ENCODE measurements around the gene CELSR1. TPM values are rescaled to one million over a fixed set of nuclear protein-coding genes. Genes with fewer than 3 reads are reported as not detected.

CELSR1 gene
- total RNA-seq, 1 donor from 2014 or later = 43.1 TPM

DNA sequence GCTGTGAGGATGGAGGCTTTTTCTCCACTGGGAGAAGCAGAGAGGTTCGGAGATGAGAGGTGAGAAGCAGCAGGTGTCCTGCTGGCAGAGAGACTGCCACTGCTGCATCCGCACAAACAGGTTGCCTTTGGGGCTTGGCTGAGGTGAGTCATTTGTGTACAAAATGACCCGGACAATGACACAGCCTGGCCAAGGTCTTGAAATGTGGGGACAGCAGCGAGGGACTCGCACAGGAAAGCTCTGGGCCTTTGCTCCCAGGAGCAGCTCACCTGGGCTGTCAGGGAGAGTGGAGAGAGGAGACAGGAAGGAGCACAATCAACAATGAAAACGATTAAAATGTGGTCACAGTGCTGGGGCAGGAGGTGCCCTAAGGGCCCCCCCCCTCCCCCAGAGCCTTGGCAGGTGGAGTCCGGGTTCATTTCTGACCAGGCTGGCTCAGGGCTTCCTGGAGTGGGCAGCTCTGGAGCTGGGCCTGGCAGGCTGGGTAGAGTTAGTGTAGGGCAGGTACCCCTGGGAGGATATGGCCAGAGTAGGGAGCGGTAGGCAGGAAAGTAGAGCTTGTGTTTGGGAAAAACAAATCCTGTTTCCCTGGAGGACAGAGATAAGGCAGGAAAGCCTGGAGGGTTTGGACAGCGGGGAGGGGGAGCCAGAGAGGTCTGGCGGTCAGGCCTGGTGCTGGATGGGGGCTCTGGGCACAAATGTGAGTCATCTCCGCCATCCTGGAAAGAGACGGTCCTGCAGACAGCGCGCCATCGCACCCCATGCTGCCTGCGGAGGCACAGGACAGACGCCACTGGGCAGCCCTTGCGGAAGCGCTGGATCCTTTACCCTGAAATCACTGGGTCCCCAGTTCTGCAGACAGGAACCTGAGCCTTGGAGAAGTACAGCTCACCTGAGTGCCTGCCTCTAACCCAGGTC, 37.8 kb upstream of the CELSR1 start:
- peak; percentile 16 to 91 for DNase-seq (ENCODE audit: low read depth in 2 of 2)

DNA sequence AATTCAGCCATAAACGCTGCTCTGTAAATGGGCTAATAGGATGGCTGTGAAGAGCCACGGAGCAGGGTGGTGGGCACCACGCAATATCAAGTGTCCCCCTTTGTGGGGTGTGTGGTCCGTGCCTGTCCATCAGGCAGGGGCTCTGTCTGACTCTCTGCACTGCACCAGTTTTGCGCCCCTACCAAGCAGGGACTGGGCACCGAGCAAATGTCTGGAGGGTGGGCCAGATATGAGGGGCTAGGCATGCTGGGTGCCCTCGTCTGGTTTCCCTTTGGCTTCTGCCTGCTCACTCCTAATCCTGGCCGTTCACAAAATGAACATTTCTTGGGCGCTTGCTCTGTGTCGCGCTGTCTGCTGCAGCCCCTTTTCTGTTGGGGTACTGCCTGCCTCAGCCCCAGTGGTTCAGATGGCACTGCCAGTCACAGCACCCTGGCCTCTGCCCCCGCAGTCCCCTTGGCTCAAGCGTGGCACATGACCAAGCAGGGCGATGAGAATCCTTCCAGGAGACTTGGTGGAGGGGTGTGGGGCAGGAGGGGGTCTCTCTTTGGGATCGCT, 37.1 kb upstream of the CELSR1 start:
- no peak for DNase-seq (ENCODE audit: low read depth in 2 of 2)

GRCh38 chr22:46573781-46574437, 36.5 kb upstream of the CELSR1 start:
- DNase-seq (ENCODE audit: low read depth in 2 of 2) = no peak

GRCh38 chr22:46572911-46573780, 35.7 kb upstream of the CELSR1 start:
- no peak for DNase-seq (ENCODE audit: low read depth in 2 of 2)

DNA sequence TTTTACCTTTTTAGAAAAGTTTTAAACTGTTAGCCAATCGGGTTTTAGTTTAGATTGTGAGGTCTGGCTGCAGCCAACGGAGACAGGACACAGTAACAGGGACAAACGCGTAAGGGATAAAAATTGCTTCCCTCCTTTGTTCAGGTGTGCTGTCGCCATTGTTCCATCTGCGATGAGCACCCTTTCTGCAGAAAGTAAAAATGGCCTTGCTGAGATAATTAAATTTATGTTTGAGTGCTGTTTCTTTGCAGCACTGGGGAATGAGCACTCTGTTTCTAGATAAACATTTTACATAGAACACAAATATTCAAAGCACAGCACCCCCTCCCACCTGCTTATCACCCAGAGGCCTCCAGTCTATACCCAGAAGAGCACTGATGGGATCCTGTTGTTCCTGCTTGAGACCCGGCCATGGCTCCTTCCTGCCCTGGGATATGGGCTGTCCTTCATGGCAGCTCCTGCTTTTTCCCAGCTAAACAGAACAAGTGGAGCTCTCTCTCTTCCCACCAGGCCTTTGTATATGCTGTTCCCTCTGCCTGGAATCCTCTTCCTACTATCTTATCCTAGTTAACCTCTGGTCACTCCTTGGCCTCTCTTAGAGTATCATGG, 34.3 kb upstream of the CELSR1 start:
- DNase-seq (ENCODE audit: low read depth in 2 of 2) = no peak

- DNase-seq (ENCODE audit: low read depth in 2 of 2) = no peak
Observed at GRCh38 chr22:46569848-46570695, 32.7 kb upstream of the CELSR1 start.

- no peak for DNase-seq (ENCODE audit: low read depth in 2 of 2)
Observed at GRCh38 chr22:46569055-46569847, 31.8 kb upstream of the CELSR1 start.

- DNase-seq (ENCODE audit: low read depth in 2 of 2) = no peak
Observed at GRCh38 chr22:46568102-46568809, 30.8 kb upstream of the CELSR1 start.

GRCh38 chr22:46567471-46567870, 30.1 kb upstream of the CELSR1 start:
- DNase-seq (ENCODE audit: low read depth in 2 of 2) = no peak

- no peak for DNase-seq (ENCODE audit: low read depth in 2 of 2)
Observed at GRCh38 chr22:46564084-46564714, 26.8 kb upstream of the CELSR1 start.

GRCh38 chr22:46563381-46564083, 26.1 kb upstream of the CELSR1 start:
- peak; percentile 63 to 83 for DNase-seq (ENCODE audit: low read depth in 2 of 2)

DNA sequence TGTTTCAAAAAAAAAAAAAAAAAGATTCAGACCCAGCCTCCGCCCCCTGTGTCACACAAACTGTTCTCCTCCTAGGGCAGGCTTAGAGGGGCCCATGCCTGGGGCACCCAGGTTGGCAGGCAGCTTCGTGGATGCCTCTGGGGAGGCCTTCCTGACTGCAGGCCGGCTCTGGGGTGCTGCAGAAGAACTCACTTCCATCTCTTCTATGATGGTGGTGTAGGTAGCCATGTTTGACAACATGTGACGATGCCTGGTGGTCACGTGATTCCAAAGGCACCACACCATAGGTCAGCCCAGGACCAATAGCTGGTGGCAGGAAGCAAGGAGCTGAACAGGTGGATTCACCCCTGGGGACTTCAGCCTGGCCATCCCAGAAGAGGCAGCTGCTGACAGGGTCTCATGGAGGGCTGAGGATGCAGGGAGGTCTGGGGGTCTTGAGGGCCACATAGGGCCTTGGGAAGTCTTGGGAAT, 24.1 kb upstream of the CELSR1 start:
- no peak for DNase-seq (ENCODE audit: low read depth in 2 of 2)

DNA sequence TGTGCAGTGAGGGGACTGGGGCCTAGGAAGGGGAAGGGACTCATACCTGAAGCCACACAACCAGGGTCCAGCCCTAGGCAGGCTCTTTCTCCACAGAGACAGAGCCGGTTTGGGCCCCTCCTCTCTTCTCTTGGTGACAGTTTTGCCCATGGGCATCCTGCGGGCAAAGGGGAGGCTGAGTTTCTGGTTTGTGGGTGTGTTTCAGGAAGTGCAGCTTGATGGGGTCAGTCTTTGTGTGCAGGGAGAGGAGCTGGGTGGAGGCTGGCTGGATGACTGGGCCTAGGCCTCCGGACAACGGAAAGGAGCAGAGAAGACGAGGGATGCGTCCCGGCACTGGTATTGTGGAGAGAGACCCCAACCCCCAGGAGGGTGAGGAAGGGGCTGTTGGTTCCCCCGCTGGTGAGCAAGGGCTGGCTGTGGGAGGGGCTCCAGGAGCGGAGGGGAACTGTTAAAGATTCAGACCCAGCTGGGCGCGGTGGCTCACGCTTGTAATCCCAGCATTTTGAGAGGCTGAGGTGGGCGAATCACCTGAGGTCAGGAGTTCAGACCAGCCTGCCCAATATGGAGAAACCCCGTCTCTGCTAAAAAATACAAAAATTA, 23.4 kb upstream of the CELSR1 start:
- no peak for DNase-seq (ENCODE audit: low read depth in 2 of 2)

DNA sequence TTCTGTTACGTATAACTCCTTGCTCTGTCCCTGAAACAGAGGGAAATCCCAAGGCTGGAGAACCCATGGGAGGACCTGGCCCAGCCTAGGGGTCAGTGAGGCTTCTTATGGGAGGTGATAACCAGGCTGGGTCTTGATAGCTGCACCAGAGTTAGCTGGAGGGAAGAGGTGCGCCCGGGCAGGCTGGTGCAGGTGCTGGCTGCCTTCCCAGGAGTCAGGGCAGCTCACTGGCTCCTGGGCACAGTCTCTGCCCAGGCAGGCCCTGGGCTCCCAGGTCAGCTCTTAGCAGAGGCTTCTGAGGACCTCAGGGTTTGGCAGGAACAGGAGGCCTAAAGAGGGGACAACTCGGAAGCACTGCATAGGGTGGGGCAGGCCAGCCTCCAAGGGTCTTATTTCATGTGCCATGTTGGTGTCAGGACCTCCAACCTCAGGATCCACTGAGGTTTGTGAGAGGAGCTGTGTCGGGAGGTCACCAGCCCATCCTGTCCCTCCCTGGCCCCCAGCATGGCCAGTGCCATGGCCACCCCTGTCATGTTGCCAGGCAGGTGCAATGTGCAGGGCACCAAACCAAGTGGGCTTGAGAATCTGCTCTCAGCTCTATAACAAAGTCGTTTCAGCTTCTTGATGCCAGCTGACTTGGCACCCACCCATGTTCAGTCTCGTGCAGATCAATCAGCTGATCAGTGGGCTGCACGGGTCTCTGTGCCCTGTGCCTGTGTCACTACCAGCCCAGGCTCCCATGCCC, 20.5 kb upstream of the CELSR1 start:
- no peak for DNase-seq (ENCODE audit: low read depth in 2 of 2)

DNA sequence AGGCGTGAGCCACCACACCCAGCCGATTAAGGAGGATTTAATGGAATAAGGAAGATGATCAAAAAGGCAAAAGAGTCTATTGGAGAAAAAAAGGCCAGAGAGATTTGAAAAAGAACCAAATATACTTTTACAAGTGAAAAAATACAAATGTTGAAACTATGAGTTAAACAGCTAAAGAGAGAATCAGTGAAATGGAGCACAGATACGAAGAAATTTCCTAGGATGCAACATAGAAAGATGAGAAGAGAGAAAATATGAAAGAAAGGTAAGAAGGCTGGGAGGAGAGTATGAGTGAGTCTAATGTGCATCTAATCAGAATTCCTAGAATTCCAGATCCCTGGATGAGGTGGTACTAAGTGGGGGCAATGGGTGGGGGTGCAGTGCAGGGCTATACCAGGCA, 19.4 kb upstream of the CELSR1 start:
- DNase-seq (ENCODE audit: low read depth in 2 of 2) = no peak

- no peak for DNase-seq (ENCODE audit: low read depth in 2 of 2)
Observed at GRCh38 chr22:46553189-46553588, 15.8 kb upstream of the CELSR1 start.

All from lung microvascular endothelial cell (primary cell).